Daoy (cell line): ENCODE results near the gene HOXB6. TPM values are rescaled to one million over a fixed set of nuclear protein-coding genes. Genes with fewer than 3 reads are reported as not detected.

Source experiments
- DNase-seq: peaks from one replicate; pipeline ENCODE4 v3.0.0-alpha.2; 2015; ENCODE audit warnings: low read depth
- total RNA-seq: library from RNA; depleted of rRNA; stranded (reverse); fragments of >200 nt; shearing (Covaris generic); gene quantifications from 2 replicates; pipeline ENCODE4 v1.2.3, GENCODE V29; 2014

Gene HOXB6
- total RNA-seq, 1 experiment from 2014 or later = 6.7 TPM

DNA sequence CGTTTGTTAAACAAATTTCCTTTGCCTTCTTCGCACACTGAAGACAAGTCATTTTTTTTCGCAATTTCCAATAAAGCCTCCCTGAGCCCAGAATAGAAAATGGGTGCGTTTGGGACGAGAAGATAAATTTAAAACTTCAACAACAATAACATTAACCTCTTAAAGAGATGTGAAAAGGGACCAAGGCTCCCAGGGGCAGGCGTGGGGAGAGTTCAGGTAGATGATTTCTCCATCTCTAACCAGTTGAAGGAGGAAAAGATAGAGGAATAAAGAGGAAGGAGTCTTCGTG is 25.4 kb downstream of the HOXB6 start:
- DNase-seq = no peak

DNA sequence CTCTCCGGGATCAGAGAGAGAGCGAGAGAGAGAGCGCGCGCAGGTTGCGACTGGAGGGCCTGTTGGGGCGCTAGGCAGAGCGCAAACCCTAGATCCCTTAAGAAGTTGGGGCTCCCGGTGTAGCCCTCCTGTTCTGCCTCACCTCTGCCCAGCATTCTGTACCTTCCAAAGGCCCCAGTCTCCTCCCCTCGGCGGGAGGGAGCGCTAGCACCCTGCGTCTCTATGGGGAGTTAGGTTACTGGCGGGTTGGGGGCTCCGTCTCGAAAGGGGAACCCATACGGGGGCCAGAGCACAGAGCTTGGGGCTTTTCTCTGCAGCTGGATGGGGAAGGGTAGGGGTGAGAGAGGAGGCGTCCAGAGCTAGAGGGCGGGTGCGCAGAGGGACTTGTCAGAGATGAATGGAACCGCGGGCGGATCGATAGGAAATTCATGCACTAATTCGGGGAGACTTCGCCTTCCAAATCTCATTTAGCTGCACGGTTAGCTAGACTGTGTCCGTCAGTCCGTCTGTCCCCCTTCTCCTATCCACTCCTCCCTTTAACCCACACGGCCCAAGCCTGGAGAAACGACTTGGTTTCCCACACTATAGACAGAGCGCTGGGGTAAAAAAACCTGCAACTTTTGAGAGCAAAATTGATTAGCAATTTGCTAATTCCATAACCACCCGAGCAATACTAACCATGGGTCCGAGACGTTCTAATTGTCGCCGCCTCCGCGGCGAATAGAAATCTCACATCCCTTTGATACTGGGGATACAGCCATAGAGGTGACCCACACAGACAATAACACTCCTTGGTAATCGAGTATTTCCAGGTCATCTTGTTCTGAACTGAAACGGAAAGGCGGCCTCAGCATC is 25.9 kb downstream of the HOXB6 start:
- DNase-seq = no peak

DNA sequence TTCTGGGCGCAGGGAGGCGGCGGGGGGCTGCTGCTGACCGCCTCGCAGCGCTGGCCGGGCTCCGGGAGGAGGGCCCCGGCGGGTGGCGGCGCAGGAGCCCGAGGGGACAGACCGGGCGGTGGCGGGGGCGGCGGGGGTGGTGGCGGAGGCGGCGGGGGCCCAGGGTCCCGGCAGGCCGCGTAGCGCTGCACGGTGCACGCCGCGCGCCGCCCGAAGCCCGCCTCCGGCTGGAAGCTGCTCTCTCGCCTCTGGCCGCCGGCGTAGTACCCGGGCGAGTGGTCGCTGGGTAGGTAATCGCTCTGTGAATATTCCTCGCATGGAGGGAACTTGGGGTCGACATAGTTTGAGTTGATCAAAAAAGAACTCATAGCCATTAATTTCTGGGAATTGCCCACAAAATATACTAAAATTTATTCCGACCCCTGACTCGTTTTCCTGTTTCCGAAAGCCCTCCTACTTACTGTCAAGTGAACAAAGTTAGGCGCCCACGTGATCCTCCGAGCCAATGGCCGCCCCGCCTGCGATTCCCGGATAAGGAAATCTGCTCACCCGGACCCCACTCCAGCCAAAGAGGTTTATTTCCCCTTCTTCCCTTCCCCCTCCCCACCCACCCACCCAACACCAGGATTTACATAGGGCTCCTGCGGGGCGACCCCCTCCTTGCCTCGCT is 26.7 kb downstream of the HOXB6 start, which contains the start of gene HOXB4:
HOXB4 (minus strand) TSS at position 405 of the 670 bp plus-strand sequence; CDS start at position 374, 31 bp downstream.
- peak; percentile 75 for DNase-seq

DNA sequence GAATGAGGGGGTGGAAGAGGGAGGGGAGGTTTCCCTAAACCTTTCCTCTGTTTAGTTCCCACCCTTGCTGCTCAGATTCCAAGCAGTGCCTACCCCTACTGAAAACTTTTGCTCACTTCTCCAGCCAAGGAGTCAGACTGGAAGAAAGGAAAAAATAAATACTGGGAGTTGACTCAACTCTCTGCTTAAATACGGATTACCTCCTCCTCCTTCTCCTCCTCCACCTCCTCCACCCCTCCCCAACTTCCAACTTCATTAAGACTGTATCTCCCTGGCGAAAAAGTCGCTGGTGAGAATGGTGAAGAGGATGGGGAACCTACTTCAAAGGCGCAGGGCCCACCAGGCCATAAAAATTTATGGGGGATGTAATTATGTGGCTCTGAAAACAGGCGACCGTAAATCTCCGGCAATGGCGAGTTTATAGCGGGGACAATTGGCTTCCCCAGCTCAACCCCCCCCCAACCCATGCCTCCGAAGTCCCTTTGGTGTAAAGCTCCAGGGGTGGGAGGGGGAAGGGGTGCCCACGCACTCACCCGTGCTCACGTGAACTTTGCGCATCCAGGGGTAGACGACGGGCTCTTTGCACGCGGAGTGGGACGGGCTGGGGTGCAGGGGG is 27.3 kb downstream of the HOXB6 start:
- no peak for DNase-seq

DNA sequence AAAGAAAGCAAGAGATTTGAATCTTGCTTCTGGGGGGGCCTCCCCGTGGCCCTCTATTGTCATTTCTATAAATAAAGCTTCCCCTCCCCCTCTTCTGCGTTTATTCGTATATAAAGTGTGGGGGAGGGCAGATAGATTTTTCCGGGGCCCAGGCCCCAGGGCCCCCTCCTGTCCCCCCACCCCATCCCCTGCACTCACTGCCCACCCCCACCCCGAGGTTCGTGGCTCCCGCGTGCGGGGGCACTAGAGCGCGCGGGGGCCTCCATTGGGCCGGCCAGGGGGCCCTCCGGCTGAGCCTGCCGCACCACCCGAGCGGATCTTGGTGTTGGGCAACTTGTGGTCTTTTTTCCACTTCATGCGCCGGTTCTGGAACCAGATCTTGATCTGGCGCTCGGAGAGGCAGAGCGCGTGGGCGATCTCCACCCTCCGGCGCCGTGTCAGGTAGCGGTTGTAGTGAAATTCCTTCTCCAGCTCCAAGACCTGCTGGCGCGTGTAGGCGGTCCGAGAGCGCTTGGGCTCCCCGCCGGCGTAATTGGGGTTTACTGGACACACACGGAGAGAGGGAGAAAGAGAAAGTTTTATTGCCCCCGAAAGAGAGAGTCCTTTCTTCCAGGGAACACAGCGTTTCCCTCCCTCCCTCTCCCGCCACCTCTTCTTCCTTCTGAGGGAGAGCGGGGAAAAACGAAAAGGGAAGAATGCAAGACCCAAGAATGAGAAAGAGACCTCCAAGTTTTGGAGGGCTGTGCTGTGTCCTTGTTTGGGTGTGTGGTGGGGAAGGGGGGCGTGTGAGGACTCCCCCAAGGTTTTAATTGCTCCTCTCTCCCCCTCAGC is 28.1 kb downstream of the HOXB6 start:
- peak; percentile 57 for DNase-seq

DNA sequence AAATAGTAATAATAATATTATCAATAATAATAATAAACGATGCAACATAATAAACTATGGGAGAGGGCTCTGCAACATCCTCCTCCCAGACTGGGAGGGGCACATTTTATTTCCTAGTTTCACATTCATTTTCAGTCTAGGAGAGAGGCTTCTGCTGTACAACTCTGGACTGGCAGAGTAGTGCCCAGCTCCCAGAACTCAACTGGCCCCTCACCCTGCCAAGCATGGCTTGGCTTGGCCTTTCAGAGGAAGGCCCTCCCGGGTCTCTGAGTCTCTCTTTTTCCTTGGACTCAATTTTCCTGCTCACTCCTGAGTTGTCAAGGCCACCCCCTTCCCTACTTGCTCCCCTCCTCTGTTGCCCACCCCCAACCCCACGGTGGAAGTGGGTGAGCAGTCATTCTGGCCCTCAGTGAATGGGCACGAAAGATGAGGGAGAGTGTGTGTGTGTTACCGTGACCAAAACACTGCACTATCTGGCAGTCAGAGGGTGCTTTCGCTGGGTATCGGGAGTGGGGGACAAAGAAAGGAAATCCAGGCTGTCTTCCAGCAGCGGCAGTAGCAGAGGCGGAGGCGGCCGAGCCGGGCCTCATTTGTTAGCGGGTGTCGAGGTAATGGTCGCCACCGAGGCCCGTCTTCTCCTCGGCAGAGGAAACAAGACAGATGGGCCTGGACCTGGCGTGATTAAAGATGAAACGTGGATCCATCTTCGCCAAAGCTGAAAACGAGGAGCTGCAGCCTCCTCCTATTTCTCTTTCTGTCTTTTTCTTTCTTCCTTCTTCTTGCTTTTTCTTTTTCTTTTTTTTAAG is 28.9 kb downstream of the HOXB6 start:
- no peak for DNase-seq

- no peak for DNase-seq
Observed at GRCh38 chr17:48575066-48575582, 29.7 kb downstream of the HOXB6 start.

DNA sequence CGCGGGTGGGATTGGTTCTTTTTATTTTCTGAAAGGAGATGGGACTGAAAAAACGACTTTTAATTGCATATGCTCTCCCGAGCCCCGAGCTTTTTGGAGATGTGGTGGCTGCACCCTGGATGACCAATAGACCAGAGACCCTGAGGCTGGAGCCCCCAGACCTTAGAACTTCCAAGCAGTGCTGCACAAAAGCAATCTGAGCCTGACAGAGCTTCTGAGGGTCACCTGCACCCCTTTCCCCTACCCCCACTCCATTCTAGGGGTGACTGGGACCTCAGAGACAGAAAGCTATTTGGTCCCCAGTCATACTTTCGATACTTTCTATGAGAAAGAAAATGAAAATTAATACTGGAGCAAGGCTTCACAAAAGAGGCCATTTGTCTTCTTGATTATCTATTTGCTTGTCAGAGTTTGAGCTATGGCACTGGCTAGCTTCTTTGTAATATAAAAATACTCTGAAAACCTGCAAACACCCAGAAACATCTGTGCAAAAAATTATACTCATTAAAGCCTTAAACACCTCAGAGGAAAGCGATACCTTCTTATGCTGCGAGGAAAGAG is 30.2 kb downstream of the HOXB6 start:
- DNase-seq = no peak

DNA sequence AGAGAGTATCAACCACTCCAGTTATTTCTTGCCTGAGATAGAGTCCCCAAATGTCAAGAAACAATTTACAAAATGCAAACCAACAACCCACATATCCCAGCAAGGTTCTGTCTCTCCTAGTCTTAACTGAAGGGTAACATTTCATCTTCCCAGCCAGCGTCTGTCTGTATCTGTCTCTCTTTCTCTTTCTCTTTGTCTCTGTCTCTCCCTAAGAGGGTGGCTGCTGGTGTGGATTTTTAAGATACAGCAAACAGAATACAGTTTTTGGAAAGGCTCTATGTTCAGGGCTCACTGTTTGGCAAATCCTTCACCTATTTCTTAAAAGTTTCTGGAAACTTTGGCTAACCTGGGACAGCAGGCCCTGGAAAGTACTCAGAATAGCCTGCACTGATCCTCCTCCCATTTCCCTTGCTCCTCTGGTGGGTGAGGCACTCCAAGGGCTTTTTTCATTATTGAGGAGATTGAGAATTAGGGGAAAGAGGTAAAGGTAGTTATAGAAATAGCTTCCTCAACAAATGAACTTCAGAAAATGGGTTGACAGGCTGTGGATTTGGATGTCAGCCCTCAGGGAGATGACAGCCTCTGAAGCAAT is 32.9 kb downstream of the HOXB6 start:
- no peak for DNase-seq

DNA sequence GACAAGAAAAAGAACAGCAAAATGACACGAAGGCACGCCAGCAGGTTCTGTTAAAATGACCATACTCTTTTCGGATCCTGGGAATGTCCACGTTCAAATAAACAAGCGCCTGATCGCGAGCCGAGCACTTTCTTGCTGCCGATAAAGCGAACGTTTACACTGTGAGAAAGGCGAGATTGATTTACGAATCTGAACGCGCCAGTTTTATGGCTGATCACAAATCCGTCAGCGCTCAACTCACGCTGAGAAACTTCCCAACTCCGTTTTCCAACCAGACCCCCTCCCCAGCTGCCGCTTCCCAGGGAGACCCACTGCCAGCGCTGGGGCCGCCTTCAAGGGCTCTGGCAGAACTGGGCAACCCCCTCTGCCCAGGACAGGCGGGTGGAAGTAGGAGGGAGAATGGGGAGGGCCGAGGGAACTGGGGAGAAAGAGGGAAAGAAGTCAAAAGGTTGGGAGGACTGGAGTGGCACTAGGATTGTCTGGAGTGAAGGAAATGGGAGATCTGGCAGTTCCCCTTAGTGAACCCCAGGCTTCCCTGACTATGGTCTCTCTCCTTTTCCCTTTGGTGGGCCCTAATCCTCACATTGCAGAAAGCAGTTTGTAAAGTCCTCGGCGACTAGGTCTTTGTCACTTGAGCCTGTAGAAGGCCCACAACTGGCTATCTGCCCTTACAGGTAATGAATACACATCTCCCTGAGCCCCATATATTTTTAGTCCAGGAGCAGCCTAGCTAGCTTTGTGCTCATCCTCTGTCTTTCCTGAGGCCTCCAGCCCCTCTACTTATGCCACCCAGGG is 33.6 kb downstream of the HOXB6 start:
- DNase-seq = no peak

DNA sequence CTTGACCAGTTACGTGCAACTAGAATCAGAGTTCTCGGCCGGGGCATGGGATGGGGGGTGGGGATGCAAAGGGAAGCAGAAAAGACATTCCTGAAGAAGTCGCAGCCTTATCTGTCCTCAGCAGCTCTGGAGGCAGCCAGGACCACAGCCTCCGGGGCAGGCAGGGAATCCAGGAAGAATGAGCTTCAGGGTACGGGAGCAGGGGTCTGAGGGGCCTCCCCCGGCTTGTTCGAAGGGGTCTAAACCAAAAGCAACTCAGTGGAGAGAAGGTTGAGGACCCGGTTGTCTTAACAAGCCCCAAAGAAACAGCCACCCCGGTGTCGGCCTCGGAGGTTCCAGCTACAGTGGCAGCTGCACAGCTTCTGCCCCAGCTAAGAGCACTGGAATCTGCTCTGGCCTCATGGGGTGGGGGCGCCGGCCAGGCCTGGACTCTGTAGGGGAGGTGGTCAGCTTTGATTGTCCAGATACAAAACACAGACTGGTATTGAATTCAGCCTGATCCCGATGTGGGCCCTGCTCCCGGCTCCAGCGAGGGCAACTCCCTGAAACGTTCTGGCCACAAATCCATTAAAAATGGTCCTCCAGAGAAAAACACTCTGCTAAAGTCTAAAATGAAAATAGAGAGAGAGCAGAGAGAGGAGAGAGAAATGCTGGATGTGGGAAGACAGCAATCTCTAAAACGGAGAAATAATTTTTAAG is 34.3 kb downstream of the HOXB6 start:
- DNase-seq = no peak

DNA sequence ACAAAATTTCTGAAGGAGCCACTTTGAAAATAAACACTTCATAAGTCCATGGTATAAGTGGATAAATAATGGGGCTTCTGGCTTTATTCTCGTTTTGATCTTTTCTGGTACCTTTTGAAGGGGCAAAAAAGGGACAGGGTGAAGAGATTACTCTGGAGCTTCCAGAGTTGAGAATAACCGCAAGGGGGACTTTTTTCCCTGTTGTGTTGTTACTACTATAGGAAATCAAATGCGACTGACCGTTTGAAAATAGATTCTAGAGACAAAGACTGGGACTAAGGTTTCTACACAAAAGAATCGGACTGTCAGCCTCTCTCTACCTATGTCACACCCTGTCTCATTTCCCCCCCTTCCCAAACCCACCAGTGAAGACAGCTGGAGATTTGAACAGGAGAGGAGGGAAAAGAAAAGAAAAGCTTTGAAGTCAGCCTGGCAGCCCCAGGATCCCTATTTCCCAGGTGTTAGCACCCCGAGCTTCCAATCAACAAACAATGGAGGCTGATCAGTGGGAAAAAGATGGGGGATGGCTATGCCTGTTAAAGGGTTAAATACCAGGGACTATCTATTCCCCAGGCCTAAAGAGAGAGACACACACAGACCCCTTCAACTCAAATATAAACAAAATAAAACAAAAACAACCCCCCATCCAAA is 35.0 kb downstream of the HOXB6 start:
- DNase-seq = no peak

GRCh38 chr17:48569240-48569582 is 35.6 kb downstream of the HOXB6 start:
- DNase-seq = no peak

DNA sequence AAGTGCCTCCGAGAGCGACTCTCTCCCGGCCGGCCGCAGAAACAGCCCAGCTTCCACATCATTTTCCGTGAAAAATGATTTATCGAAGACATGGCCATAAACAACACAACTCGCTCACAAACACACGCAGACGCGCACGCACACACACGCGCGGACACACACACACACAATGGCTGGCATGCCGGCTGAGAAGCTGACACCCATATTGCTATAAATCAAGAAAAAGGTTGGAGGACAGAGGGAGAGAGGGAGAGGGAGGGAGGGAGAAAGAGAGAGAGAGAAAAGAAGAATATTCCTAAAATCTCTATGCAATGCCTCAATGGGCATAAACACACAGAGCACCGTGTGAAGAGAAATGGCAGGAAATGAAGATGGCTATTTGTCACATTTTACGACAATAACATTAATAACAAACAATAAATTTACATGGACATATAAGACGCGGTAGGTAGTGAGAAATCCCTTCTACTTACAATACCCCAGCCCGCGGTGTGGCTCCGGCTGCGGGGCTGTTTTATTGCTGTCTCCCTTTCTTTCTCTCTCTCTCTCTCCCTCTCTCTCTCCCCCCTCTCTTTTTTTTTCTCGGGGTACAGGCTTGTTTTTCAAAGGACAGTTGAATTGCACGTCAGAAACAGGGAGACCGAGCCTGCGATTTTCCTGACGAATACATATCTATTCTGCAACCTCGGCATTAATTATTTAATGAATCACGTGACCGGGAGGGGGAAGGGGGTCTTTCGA is 36.1 kb downstream of the HOXB6 start:
- DNase-seq = no peak

GRCh38 chr17:48567646-48568354 is 37.0 kb downstream of the HOXB6 start:
- DNase-seq = no peak

- no peak for DNase-seq
Observed at GRCh38 chr17:48567209-48567608, 37.6 kb downstream of the HOXB6 start.

- DNase-seq = no peak
Observed at GRCh38 chr17:48566717-48567116, 38.1 kb downstream of the HOXB6 start.
